SH-SY5Y (cell line): ENCODE data around the gene RAD9A.

Source experiments
- GATA2 ChIP-seq: IDR thresholded peaks from 2 replicates; pipeline ENCODE4 v1.6.1; 2011; ENCODE audit warnings: mild to moderate bottlenecking, low read depth, low read length
- GATA3 ChIP-seq: IDR thresholded peaks from 2 replicates; pipeline ENCODE4 v1.6.1; 2011; ENCODE audit warnings: low read depth, mild to moderate bottlenecking, low read length, moderate library complexity

- TF ChIP-seq GATA3 = no peak
- TF ChIP-seq GATA2 = no peak
Measured at GRCh38 chr11:67378544-67378943, 13.2 kb upstream of the RAD9A start.
